H1 (cell line): ENCODE data around the gene TSSC4. TPM values are rescaled to one million over a fixed set of nuclear protein-coding genes. Genes with fewer than 3 reads are reported as not detected.

Source experiments
- E2F6 ChIP-seq: IDR thresholded peaks from 2 replicates; pipeline ENCODE4 v1.6.1; 2012; ENCODE audit warnings: inconsistent platforms
- HDAC6 ChIP-seq: IDR thresholded peaks from one replicate; pipeline ENCODE4 v1.7.1; 2012; ENCODE audit warnings: low read depth, mild to moderate bottlenecking, inconsistent platforms, low read length, moderate library complexity
- SIN3A ChIP-seq, 2 experiments: IDR thresholded peaks in 1 of 2; conservative IDR thresholded peaks in 1 of 2; 2 replicates each; pipeline ENCODE4 v1.6.1; 2011 to 2012; ENCODE audit warnings: low read length in 2 of 2, improper control_type of control experiment in 1 of 2, low read depth in 1 of 2, mild to moderate bottlenecking in 1 of 2
- SP4 ChIP-seq: IDR thresholded peaks from 2 replicates; pipeline ENCODE4 v1.6.1; 2012; ENCODE audit warnings: low read length, inconsistent platforms
- polyA plus RNA-seq, 7 experiments: library from polyadenylated mRNA; depleted of rRNA in 3 of 7; stranded (reverse) in 5 of 7; unstranded in 2 of 7; fragments of >200 nt in 5 of 7; fragments of 200-250 nt in 2 of 7; gene quantifications; 1 replicate in 5 of 7; 2 replicates in 1 of 7; 4 replicates in 1 of 7; pipeline versions ENCODE4 v1.2.1 to v1.2.3, GENCODE V29; 2011 to 2013; ENCODE audit warnings: missing spikeins in 2 of 7, mixed read lengths in 2 of 7
- total RNA-seq: library from RNA; stranded (reverse); fragmentation: NEBNext Ultra II Directional; extraction: Animal tissue kit (Norgen Biotek cat#: 25700); gene quantifications from 2 replicates; pipeline ENCODE4 v1.2.1, GENCODE V29; 2021
- TF ChIP-seq, protein P1 (sequence below): fragments of 300-600 bp; sonication (generic); IDR thresholded peaks from 2 replicates; pipeline ENCODE4 v1.7.1; 2012; ENCODE audit warnings: low read length, moderate library complexity, mild to moderate bottlenecking, inconsistent platforms; ENCODE audit not compliant: insufficient replicate concordance

Gene TSSC4
- total and polyA plus RNA-seq, 2 of the 8 experiments (the other 6 are each of a cell fraction or from before 2014, with no cell fraction given): 34.0 to 39.3 TPM

DNA sequence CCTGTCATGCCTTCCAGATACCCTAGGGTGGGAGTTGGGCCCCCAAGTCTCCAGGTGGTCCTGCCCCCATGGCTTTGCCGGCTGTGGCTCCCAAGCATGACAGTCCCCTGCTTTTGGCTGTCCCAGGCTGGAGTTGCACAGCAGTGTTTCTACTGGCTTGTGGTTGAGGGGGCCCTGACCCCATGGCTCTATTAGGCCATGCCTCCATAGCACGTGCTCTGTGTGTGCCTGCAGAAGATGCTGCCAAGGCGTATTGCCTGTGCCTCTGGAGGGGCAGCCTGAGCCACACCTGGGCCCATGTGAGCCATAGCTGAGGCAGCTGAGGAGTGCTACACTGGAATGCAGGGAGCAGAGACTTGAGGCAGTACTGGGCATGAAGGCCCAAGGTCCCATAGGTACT is 48.8 kb upstream of the TSSC4 start (continued):
- TF ChIP-seq, protein P1, sequence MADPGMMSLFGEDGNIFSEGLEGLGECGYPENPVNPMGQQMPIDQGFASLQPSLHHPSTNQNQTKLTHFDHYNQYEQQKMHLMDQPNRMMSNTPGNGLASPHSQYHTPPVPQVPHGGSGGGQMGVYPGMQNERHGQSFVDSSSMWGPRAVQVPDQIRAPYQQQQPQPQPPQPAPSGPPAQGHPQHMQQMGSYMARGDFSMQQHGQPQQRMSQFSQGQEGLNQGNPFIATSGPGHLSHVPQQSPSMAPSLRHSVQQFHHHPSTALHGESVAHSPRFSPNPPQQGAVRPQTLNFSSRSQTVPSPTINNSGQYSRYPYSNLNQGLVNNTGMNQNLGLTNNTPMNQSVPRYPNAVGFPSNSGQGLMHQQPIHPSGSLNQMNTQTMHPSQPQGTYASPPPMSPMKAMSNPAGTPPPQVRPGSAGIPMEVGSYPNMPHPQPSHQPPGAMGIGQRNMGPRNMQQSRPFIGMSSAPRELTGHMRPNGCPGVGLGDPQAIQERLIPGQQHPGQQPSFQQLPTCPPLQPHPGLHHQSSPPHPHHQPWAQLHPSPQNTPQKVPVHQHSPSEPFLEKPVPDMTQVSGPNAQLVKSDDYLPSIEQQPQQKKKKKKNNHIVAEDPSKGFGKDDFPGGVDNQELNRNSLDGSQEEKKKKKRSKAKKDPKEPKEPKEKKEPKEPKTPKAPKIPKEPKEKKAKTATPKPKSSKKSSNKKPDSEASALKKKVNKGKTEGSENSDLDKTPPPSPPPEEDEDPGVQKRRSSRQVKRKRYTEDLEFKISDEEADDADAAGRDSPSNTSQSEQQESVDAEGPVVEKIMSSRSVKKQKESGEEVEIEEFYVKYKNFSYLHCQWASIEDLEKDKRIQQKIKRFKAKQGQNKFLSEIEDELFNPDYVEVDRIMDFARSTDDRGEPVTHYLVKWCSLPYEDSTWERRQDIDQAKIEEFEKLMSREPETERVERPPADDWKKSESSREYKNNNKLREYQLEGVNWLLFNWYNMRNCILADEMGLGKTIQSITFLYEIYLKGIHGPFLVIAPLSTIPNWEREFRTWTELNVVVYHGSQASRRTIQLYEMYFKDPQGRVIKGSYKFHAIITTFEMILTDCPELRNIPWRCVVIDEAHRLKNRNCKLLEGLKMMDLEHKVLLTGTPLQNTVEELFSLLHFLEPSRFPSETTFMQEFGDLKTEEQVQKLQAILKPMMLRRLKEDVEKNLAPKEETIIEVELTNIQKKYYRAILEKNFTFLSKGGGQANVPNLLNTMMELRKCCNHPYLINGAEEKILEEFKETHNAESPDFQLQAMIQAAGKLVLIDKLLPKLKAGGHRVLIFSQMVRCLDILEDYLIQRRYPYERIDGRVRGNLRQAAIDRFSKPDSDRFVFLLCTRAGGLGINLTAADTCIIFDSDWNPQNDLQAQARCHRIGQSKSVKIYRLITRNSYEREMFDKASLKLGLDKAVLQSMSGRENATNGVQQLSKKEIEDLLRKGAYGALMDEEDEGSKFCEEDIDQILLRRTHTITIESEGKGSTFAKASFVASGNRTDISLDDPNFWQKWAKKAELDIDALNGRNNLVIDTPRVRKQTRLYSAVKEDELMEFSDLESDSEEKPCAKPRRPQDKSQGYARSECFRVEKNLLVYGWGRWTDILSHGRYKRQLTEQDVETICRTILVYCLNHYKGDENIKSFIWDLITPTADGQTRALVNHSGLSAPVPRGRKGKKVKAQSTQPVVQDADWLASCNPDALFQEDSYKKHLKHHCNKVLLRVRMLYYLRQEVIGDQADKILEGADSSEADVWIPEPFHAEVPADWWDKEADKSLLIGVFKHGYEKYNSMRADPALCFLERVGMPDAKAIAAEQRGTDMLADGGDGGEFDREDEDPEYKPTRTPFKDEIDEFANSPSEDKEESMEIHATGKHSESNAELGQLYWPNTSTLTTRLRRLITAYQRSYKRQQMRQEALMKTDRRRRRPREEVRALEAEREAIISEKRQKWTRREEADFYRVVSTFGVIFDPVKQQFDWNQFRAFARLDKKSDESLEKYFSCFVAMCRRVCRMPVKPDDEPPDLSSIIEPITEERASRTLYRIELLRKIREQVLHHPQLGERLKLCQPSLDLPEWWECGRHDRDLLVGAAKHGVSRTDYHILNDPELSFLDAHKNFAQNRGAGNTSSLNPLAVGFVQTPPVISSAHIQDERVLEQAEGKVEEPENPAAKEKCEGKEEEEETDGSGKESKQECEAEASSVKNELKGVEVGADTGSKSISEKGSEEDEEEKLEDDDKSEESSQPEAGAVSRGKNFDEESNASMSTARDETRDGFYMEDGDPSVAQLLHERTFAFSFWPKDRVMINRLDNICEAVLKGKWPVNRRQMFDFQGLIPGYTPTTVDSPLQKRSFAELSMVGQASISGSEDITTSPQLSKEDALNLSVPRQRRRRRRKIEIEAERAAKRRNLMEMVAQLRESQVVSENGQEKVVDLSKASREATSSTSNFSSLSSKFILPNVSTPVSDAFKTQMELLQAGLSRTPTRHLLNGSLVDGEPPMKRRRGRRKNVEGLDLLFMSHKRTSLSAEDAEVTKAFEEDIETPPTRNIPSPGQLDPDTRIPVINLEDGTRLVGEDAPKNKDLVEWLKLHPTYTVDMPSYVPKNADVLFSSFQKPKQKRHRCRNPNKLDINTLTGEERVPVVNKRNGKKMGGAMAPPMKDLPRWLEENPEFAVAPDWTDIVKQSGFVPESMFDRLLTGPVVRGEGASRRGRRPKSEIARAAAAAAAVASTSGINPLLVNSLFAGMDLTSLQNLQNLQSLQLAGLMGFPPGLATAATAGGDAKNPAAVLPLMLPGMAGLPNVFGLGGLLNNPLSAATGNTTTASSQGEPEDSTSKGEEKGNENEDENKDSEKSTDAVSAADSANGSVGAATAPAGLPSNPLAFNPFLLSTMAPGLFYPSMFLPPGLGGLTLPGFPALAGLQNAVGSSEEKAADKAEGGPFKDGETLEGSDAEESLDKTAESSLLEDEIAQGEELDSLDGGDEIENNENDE: no peak
- TF ChIP-seq SP4 (no peak), SIN3A (conservative IDR thresholded peaks at IDR 0.05 in 1 of 2, IDR thresholded peaks at IDR 0.05 in 1 of 2; ENCODE audit: low read depth in 1 of 2, low read length in 2 of 2) (no peak), HDAC6 (no peak), E2F6 (no peak)
